NCI-H128 (cell line): ENCODE data around the gene PNPLA5.
"Not testable (repeated sequence)": the region's sequence is repeated elsewhere in the genome, so short reads cannot be mapped to it uniquely, and the experiment has no call there.

Experiments used
- DNase-seq: peaks from one replicate; lab custom pipeline; 2025; ENCODE audit not compliant: unreplicated experiment; lab: John Stamatoyannopoulos, UW

PNPLA5 gene

DNA sequence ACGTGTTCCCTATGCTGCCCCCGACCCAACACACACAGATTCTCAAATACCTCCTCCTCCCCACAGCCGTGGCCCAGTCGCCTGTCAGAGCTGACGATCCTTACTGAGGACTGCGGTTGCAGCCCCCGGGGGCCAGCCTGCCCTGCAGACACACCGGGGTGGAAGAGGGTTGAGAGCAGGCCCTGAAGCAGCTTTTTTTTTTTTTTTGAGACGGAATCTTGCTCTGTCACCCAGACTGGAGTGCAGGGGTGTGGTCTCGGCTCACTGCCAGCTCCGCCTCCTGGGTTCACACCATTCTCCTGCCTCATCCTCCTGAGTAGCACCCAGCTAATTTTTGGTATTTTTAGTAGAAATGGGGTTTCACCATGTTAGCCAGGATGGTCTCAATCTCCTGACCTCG lies 11.2 kb upstream of the PNPLA5 start:
- not testable (repeated sequence) for DNase-seq

DNA sequence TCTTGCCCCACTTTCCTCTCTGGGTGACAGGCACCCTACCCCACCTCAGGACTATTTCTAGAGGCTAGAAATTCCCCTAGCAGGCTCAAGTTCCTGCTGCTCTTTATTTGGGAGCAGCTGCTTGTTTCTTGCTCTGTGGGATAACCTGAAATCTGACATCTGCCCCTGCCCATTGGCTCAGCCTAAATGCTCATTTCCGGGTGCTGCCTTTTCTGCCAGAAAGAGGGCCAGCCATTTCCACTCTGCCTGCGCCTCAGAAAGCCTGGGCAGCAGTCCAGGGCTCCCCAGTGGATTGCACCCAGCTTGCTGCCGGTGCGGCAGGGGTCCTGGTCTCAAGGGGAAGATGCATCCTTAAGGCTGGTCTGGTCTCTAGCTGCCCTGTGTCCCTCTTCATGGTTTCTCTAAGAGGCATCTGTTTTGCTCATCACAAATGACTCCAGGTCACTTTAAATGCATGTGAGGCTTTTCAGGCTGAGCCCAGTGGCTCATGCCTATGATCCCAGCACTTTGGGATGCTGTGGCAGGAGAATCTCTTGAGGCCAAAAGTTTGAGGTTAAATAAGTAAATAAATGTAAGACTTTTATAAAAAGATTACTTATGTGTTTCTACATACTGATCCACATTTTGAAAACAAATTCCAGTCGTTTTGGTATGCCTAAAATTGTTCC lies 10.3 kb upstream of the PNPLA5 start:
- no peak for DNase-seq

DNA sequence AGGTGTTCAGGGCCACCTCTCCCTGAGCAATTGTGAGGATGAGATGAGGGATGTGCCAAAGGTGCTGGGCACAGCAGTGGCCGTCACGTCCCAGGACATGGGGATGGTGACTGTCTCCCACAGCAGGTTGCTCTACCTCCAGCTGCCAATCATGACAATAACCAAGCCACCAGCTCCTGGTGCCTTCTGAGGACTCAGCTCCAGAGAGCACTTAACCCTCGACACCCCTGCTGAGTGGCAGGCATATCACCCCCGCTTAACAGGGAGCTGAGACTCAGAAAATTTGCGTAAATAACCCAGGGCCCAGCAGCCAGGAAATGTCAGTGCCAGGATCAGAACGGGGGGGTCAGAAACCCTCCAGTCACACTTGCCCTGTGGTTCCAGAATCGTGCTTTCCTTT lies 8.4 kb upstream of the PNPLA5 start:
- no peak for DNase-seq

DNA sequence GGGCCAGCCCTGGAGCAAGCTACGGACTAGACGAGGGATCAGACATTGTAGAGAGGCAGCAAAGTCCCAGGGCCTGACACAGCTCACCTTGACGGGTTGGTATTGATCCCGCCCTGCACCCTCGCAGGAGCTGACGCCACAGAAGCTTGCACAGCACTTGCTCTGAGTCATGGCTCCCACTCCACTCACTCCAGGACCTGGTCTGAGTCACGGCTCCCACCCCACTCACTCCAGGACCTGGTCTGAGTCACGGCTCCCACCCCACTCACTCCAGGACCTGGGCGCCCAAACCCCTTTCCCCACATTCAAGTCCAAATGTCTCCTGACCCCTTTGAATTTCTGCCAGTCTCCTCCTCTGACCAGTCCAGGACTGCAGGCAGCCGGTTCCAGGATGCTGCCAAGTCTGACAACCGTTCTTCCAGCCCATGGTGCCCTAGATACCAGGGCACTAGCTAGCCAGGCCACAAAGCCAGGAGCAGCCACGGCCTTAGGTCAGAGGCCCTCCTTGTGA lies 6.0 kb upstream of the PNPLA5 start:
- DNase-seq, result no peak

- no peak for DNase-seq
Observed at GRCh38 chr22:43895986-43896645, 4.3 kb upstream of the PNPLA5 start.

GRCh38 chr22:43894122-43894521 lies 2.3 kb upstream of the PNPLA5 start:
- no peak for DNase-seq

DNA sequence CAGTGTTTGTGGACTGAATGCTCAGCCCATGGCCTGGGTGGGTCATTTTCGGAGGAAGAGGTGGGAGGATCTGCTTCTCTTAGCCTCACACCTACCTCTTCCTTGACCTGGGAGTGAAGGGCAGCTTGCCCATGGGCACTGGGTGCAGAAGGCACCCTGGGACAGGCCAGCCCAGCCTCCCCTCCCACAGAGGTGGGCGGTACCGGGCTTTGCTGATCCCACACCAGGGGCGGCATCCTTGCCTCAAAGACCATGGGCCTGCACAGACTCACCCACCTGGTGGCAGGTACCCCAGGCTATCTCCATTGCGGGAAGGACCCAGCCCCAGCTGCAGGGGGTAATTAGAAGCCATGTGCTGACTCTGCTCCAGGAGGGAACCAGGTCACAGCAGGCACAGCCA lies 1.5 kb upstream of the PNPLA5 start:
- no peak for DNase-seq

- no peak for DNase-seq
Observed at GRCh38 chr22:43892183-43892894, 526 bp upstream of the PNPLA5 start.

DNA sequence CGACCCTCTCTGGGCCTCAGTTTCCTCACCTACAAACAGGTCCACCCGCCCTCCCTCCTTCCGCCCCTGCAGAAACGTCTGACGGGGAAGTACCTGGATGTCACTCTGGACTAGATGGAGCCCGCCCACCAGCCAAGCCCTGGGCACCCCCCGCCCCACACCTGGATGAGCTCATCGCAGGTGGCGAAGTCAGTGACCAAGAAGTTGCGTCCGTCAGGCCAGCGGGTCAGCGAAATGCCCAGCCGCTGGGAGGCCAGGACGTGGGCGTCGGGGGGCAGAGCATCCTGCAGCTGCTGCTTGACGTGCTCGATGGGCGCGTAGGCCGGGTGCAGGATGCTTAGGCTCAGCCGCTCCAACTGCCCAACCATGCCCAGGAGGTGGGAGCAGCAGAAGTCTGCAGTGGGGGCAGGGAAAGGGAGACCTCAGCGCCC lies 897 bp downstream of the PNPLA5 start:
- no peak for DNase-seq

DNA sequence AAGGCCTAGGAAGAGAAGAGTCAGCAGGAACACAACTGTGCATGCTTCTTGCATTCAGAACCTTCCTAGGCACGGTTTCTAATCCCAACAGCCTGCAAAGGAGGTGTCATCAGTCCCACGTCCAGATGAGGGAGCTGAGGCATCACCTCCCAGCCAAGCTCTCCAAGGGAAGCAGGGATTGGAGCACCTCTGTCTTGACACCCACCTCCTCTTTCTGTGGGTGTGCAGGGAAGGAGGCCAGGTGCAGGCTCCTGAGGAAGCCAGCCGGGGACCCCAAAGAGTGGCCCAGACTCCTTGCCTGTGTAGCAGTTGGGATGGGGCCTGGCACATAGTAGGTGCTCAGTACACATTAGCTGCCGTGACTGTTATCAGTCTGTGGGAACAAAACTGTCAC lies 2.0 kb downstream of the PNPLA5 start:
- no peak for DNase-seq

GRCh38 chr22:43889201-43889859 lies 2.5 kb downstream of the PNPLA5 start:
- no peak for DNase-seq

GRCh38 chr22:43888740-43889139 lies 3.1 kb downstream of the PNPLA5 start:
- no peak for DNase-seq

DNA sequence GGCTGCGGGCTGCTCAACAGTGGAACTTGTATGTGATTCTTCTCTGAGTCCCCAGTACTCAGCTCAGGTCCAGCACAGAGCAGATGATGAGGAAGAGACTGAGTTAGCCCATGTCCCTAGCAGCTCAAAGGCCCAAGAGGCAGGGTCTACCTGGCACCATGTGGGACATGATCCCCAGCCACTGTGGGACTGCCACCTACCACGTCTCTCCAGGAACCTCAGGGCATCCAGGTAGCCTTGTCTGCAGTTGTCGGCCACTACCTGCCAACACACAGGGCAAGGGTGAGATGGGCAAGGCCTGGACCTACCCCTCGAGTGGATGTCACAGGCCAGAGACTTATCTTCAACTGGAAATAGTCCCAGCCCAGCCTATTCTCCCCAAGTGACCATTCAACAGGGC lies 4.4 kb downstream of the PNPLA5 start:
- DNase-seq, result no peak

DNA sequence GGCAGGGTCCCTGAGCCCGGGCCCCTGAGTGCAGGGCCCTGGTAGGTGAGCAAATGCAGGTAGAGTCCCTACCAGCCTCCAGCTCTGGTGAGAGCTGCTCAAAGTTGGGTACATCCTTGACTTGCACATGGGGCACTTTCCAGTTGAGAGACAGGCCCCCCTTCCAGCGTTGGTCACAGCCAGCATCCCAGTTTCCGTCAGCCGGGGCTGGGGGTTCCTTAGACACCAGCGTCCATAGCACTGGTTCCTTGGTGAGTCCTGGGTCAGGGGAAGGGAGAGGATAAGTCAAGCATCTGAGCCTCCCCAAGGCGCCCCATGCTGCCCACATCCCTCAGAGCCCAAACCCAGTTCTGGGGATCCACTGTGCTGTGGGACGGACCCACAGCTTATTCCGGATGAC lies 5.6 kb downstream of the PNPLA5 start:
- DNase-seq, result no peak

DNA sequence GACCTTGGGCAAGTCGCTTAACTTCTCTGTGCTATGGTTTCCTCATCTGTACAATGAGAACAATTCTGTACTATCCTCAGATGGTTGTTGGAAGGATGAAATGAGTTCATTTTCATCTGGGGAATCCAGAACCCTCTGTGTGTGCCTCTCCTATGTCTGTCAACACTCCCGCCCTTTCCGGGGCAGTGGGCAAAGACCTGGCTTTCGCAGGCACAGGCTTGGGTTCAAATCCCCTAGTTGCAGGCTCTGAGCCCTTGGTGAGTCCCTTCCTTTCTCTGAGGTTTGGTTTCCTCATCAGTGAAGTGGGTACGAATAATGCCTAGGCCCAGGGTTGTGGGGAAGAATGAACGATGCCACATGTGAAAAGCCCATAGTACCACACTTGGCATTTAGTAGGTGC lies 6.0 kb downstream of the PNPLA5 start:
- DNase-seq, result no peak

DNA sequence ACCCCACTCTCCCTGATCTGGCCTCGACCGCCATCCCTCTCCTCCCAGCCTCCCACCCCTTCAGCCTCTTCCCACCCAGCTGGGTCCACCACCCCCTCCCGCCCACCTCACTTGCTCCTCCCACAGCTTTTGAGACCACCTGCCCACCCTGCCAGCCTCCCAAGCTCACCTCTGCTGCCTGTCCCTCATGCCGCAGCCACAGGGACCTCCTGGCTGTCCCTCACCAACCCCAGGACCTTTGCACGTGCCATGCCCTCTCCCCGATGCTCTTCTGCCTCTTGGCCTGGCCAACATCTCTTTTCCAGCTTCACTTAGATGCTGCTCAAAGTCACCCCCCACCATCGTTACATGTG lies 6.5 kb downstream of the PNPLA5 start:
- no peak for DNase-seq

- no peak for DNase-seq
Observed at GRCh38 chr22:43884600-43885318, 7.1 kb downstream of the PNPLA5 start.

GRCh38 chr22:43883719-43884415 lies 7.9 kb downstream of the PNPLA5 start:
- no peak for DNase-seq

DNA sequence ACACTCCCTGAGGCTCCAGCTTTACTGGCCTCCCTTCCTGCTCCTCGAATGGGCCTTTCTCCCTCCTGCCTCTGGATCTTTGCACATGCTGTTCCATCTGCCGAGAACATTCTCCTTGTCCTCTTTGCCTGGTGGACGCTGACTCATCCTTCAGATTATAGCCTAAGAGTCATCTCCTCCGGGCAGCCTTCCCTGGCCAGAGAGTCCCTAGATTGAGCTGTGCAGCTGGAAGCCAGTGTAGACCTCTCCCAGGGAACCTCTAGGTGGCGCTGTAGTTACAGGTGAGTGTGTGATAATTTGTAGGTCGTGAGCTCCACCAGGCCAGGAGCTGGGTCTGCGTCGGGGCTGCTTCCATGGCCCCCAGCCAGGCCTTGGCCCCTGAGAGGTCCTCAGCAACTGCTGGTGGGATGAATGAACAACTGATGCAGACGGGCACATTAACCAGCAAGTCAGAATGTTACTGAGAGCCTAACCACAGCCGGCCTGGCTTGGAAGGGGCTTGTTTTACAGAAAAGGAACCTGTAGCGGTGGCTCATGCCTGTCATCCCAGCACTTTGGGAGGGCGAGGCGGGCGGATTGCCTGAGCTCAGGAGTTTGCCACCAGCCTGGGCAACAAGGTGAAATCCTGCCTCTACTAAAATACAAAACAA lies 8.7 kb downstream of the PNPLA5 start:
- peak; percentile 16 for DNase-seq
